Sigmoid colon (tissue), 4 donors: ENCODE measurements around the gene MINDY4.

Experiments used
- EP300 ChIP-seq, 4 donors: sonication (generic); formaldehyde crosslinking; IDR thresholded peaks; one replicate each; pipeline ENCODE4 v1.6.1; 2017; ENCODE audit warnings: antibody characterized with exemption in 4 of 4
- POLR2A ChIP-seq, 2 donors: fragments of 450-650 bp; IDR thresholded peaks; one replicate each; pipeline ENCODE4 v1.6.1; 2016; ENCODE audit warnings: antibody characterized with exemption in 2 of 2, mild to moderate bottlenecking in 2 of 2, moderate library complexity in 2 of 2
- POLR2AphosphoS5 ChIP-seq, 4 donors: sonication (generic); formaldehyde crosslinking; IDR thresholded peaks; one replicate each; pipeline ENCODE4 v1.6.1; 2017; ENCODE audit warnings: antibody characterized with exemption in 4 of 4
- TF ChIP-seq, protein P1 (sequence below), 4 experiments: fragments of 450-650 bp in 3 of 4; fragments of 200-600 bp in 1 of 4; IDR thresholded peaks; one replicate each; pipeline ENCODE4 v1.5.1; 2016 to 2019; ENCODE audit warnings: antibody characterized with exemption in 4 of 4, mild to moderate bottlenecking in 3 of 4, moderate library complexity in 2 of 4

DNA sequence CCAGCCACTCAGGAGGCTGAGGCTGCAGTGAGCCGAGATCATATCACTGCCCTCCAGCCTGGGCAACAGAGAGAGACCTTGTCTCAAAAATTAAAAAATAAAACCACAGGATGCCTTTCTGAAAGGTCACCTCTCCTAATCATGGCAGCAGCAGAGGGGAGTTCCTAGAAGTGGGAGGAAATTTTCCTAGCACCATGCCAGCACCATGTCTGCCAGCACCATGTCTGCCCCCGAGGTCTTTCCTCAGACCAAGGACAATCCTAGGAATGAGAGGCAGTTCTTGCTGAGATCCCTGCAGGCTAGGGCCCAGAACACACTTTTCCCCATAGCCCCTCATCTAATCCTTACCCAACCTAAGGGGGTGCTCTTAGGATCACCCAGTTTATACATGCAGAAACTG is 41.6 kb upstream of the MINDY4 start:
- TF ChIP-seq, protein P1, sequence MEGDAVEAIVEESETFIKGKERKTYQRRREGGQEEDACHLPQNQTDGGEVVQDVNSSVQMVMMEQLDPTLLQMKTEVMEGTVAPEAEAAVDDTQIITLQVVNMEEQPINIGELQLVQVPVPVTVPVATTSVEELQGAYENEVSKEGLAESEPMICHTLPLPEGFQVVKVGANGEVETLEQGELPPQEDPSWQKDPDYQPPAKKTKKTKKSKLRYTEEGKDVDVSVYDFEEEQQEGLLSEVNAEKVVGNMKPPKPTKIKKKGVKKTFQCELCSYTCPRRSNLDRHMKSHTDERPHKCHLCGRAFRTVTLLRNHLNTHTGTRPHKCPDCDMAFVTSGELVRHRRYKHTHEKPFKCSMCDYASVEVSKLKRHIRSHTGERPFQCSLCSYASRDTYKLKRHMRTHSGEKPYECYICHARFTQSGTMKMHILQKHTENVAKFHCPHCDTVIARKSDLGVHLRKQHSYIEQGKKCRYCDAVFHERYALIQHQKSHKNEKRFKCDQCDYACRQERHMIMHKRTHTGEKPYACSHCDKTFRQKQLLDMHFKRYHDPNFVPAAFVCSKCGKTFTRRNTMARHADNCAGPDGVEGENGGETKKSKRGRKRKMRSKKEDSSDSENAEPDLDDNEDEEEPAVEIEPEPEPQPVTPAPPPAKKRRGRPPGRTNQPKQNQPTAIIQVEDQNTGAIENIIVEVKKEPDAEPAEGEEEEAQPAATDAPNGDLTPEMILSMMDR (IDR thresholded peaks at IDR 0.05) = no peak
- no peak for TF ChIP-seq POLR2A (IDR thresholded peaks at IDR 0.05)
- no peak for TF ChIP-seq POLR2AphosphoS5 (IDR thresholded peaks at IDR 0.05)
- no peak for TF ChIP-seq EP300 (IDR thresholded peaks at IDR 0.05)
